Lower leg skin (tissue), 4 donors: Measurements from ENCODE around the gene ZNF532. TPM values are rescaled to one million over a fixed set of nuclear protein-coding genes. Genes with fewer than 3 reads are reported as not detected.

Experiments used
- DNase-seq, 2 donors: peaks; one replicate each; pipeline ENCODE4 v3.0.0-alpha.2; 2019; ENCODE audit warnings: low spot score in 2 of 2
- H3K4me3 ChIP-seq: fragments of 200-600 bp; sonication (generic); 2 replicates; pipeline ENCODE4 v1.5.1; 2017; ENCODE audit warnings: mild to moderate bottlenecking, low read depth; ENCODE audit not compliant: poor library complexity, severe bottlenecking
- CTCF ChIP-seq, 3 donors: fragments of 450-650 bp; IDR thresholded peaks; one replicate each; pipeline ENCODE4 v1.5.1; 2016; ENCODE audit warnings: antibody characterized with exemption in 3 of 3, mild to moderate bottlenecking in 3 of 3, moderate library complexity in 2 of 3
- POLR2A ChIP-seq, 2 donors: fragments of 450-650 bp; IDR thresholded peaks; one replicate each; pipeline ENCODE4 v1.6.1; 2016 to 2017; ENCODE audit warnings: antibody characterized with exemption in 2 of 2, mild to moderate bottlenecking in 1 of 2, moderate library complexity in 1 of 2
- WGBS, 2 donors: methylation state at CpG; one replicate each; pipeline ENCODE4 v1.1.5; 2018; 5-methylcytosine and 5-hydroxymethylcytosine counted together
- intact Hi-C: fragments of 100-400 bp; cut with DNase I; formaldehyde crosslinking; loops from one replicate; pipeline ENCODE4 v1.15.0; 2023; ENCODE audit warnings: low total_unique reads
- total RNA-seq, 4 donors: library from RNA; depleted of rRNA; stranded (reverse); fragments of >200 nt; gene quantifications; one replicate each; pipeline ENCODE4 v1.1.0, GENCODE V29; 2016

ZNF532 gene
- total RNA-seq, 4 donors from 2014 or later: 11.1 to 40.1 (median 29.8) TPM

DNA sequence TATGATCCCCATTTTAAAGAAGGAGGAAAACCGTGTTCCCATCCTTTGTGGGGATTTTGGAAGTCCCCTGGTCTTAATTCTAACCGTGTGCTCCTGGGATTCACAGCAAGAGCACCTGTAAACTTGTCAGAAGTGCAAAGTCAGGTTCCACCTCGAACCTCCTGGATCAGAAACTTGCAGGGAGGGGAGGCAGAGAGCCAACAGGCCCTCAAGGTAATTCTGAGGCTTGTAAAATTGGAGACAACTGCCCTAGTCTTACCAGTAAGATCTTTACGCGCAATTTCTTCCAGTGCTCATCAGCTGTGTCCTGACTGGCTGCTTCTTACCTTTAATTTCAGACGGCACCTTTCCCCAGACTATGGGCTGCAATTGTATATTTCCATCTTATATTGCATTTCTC, 161.7 kb downstream of the ZNF532 start:
- intact Hi-C loops: no loop called here
- no peak overlapping the region for H3K4me3 ChIP-seq
- DNase-seq: no peak
- WGBS, 2 donors: 44 to 56% methylated on average over 6 of the region's 6 CpGs
- no peak for TF ChIP-seq CTCF (IDR thresholded peaks at IDR 0.05)
- TF ChIP-seq POLR2A (IDR thresholded peaks at IDR 0.05): no peak

- H3K4me3 ChIP-seq: no peak overlapping the region
- TF ChIP-seq CTCF (IDR thresholded peaks at IDR 0.05): no peak
- no peak for TF ChIP-seq POLR2A (IDR thresholded peaks at IDR 0.05)
- DNase-seq: peak in 1 of 2 donors; percentile 34
- WGBS, 2 donors: 33 to 47% methylated on average over 12 of the region's 12 CpGs
- intact Hi-C loops: no loop called here
Measured at GRCh38 chr18:59026831-59027410, 162.2 kb downstream of the ZNF532 start.

- DNase-seq: peak in 1 of 2 donors; percentile 68
- WGBS, 2 donors: 82 to 83% methylated on average over 23 of the region's 23 CpGs
- TF ChIP-seq CTCF (IDR thresholded peaks at IDR 0.05): no peak
- no peak for TF ChIP-seq POLR2A (IDR thresholded peaks at IDR 0.05)
- intact Hi-C loops: no loop called here
- H3K4me3 ChIP-seq: no peak overlapping the region
Measured at GRCh38 chr18:59029663-59030429, 165.2 kb downstream of the ZNF532 start.

DNA sequence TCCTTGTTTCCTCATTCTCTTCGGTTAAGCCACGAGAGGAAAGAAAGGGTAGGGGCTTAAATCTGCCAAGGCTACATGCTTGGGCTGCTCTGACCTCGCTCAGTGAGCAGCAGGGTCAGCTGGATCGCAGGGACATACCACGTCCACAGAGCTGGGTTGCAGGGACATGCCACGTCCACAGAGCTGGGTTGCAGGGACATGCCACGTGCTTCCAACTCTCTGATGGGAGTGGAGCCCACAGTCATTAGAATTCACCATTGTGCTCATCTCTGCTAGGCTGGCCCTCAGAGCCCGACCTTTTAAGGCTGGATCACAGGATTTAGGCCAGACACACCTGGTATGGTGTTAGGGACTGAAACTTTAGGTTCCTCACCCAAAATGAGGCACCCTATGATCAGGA, 167.6 kb downstream of the ZNF532 start:
- intact Hi-C loops: no loop called here
- no peak for TF ChIP-seq POLR2A (IDR thresholded peaks at IDR 0.05)
- TF ChIP-seq CTCF (IDR thresholded peaks at IDR 0.05): no peak
- no peak overlapping the region for H3K4me3 ChIP-seq
- DNase-seq: peak in 1 of 2 donors; percentile 64
- 86 to 89% methylated on average over 8 of the region's 8 CpGs for WGBS, 2 donors

DNA sequence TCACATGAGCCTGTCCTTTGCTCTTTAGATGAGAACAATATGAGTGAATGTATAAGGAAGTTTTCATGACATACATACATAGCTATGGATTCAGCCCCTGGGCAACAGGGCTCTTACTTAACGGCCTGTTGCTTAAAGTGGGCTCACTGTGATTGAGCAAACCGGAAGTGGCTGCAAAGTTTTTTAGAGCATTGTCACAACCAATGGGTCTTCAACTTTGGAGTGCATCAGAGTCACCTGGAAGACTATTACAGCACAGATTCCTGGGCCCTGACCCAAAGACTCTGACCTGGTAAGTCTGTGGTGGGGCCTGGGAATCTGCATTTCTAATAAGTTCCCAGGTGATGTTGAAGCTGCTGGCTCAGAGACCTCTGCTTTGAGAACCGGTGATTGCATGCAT, 168.7 kb downstream of the ZNF532 start:
- DNase-seq: peak in 1 of 2 donors; percentile 62
- intact Hi-C loops: no loop called here
- TF ChIP-seq CTCF (IDR thresholded peaks at IDR 0.05) (no peak), POLR2A (IDR thresholded peaks at IDR 0.05) (no peak)
- H3K4me3 ChIP-seq: no peak overlapping the region
- WGBS, 2 donors: 84 to 87% methylated on average over 3 of the region's 3 CpGs
